GM12878 (cell line): ENCODE data around the gene GPC2. TPM values are rescaled to one million over a fixed set of nuclear protein-coding genes. Genes with fewer than 3 reads are reported as not detected.
A peak's percentile ranks its signal among the peaks of the same experiment; 100 is the strongest.
"Not testable (repeated sequence)": the region's sequence is repeated elsewhere in the genome, so short reads cannot be mapped to it uniquely, and the experiment has no call there.

Experiments
- ATAC-seq: fragments of 200-7000 bp; cut with Tn5 transposase; 3 replicates; pipeline ENCODE4 v1.9.1; 2020; ENCODE audit warnings: mild to moderate bottlenecking, moderate library complexity
- BruUV-seq: library from RNA; stranded (reverse); fragments of 400-500 nt; replicated peaks from 2 replicates; lab custom pipeline; 2021; lab: Mats Ljungman, UMichigan
- CTCF ChIA-PET: fragments of 300-600 bp; sonication (Branson Sonifier 250); formaldehyde crosslinking; extraction: SDS; loops from one replicate; lab custom pipeline; 2021; ENCODE audit warnings: inconsistent platforms; lab: Yijun Ruan, JAX
- POLR2A ChIA-PET: fragments of 350-600 bp; formaldehyde crosslinking; extraction: SDS; loops from one replicate; lab custom pipeline; 2021; ENCODE audit warnings: inconsistent platforms; lab: Charles Lee
- RAD21 ChIA-PET: fragments of 300-600 bp; sonication (Branson Sonifier 250); formaldehyde crosslinking; loops from one replicate; lab custom pipeline; 2023; ENCODE audit warnings: antibody characterized with exemption; ENCODE audit not compliant: unreplicated experiment; lab: Charles Lee
- SMC1A ChIA-PET: fragments of 300-600 bp; sonication (Branson Sonifier 250); formaldehyde crosslinking; loops from one replicate; lab custom pipeline; 2023; ENCODE audit not compliant: unreplicated experiment, uncharacterized antibody; lab: Charles Lee
- DNase-seq: peaks from one replicate; pipeline ENCODE4 v3.0.0-alpha.2; 2011; ENCODE audit warnings: low read depth, low spot score
- FAIRE-seq: peaks from 3 replicates; lab custom pipeline; 2011; peaks lifted over from hg19 to GRCh38; lab: Jason Lieb, UNC
- H2AFZ ChIP-seq: 2 replicates; pipeline ENCODE4 v1.6.0; 2011; ENCODE audit warnings: low read depth, low read length, control low read depth; ENCODE audit not compliant: control insufficient read depth
- H3K27ac ChIP-seq: 2 replicates; pipeline ENCODE4 v1.5.1; 2011; ENCODE audit warnings: control low read depth; ENCODE audit not compliant: control insufficient read depth, insufficient read depth
- H3K27me3 ChIP-seq, 2 experiments: replicated peaks in 1 of 2; 2 replicates each; pipeline versions ENCODE4 v1.6.0 to v1.6.1; 2011; ENCODE audit warnings: low read length in 1 of 2; ENCODE audit not compliant: control insufficient read depth in 2 of 2, insufficient read depth in 2 of 2
- H3K36me3 ChIP-seq, 2 experiments: 2 replicates each; pipeline ENCODE4 v1.5.1; 2011; ENCODE audit warnings: low read length in 1 of 2; ENCODE audit not compliant: control insufficient read depth in 2 of 2, insufficient read depth in 2 of 2
- H3K4me1 ChIP-seq: 2 replicates; pipeline ENCODE4 v1.6.1; 2011; ENCODE audit warnings: mild to moderate bottlenecking, low read length, moderate library complexity, mixed read lengths; ENCODE audit not compliant: control insufficient read depth, insufficient read depth
- H3K4me2 ChIP-seq: 2 replicates; pipeline ENCODE4 v1.6.0; 2011; ENCODE audit warnings: control low read depth; ENCODE audit not compliant: control insufficient read depth, insufficient read depth
- H3K4me3 ChIP-seq: fragments of 200-600 bp; sonication (generic); 2 replicates; pipeline ENCODE4 v1.5.1; 2016
- H3K79me2 ChIP-seq: 2 replicates; pipeline ENCODE4 v1.6.0; 2011; ENCODE audit warnings: low read length; ENCODE audit not compliant: control insufficient read depth, insufficient read depth
- H3K9ac ChIP-seq: 2 replicates; pipeline ENCODE4 v1.8.0; 2011; ENCODE audit warnings: low read length, control low read depth, mixed read lengths; ENCODE audit not compliant: control insufficient read depth, insufficient read depth
- H3K9me3 ChIP-seq: replicated peaks from 3 replicates; pipeline ENCODE4 v1.5.1; 2011; ENCODE audit warnings: mild to moderate bottlenecking, low read length; ENCODE audit not compliant: control insufficient read depth, insufficient read depth
- H4K20me1 ChIP-seq: 2 replicates; pipeline ENCODE4 v1.6.0; 2011; ENCODE audit not compliant: control insufficient read depth, insufficient read depth
- RAD21 ChIP-seq: IDR thresholded peaks from 2 replicates; pipeline ENCODE4 v1.6.1; 2011; ENCODE audit warnings: mild to moderate bottlenecking, low read depth, low read length, moderate library complexity; ENCODE audit not compliant: insufficient read depth
- WGBS: methylation state at CpG from one replicate; pipeline ENCODE4 v1.1.6; 2016; ENCODE audit warnings: low lambda C conversion rate; ENCODE audit not compliant: insufficient replicate concordance, insufficient coverage; ENCODE audit errors: missing lambda C conversion rate; 5-methylcytosine and 5-hydroxymethylcytosine counted together
- in situ Hi-C: fragments of 300-500 bp; cut with MboI; formaldehyde crosslinking; loops from 9 replicates; pipeline ENCODE4 v1.14.3; 2018; ENCODE audit warnings: mixed read lengths
- intact Hi-C: fragments of 100-400 bp; cut with micrococcal nuclease; formaldehyde crosslinking; loops from one replicate; pipeline ENCODE4 v1.14.2; 2022; ENCODE audit not compliant: unreplicated experiment
- polyA plus RNA-seq, 11 experiments: library from polyadenylated mRNA; depleted of rRNA in 4 of 11; unstranded in 6 of 11; stranded (reverse) in 5 of 11; fragments of >200 nt; fragmentation: Nextera tagmentation in 4 of 11; fragmentation: Illumina TruSeq in 1 of 11; extraction: Ambion mirVana in 4 of 11; extraction: Trizol in 1 of 11; gene quantifications; 1 replicate in 1 of 11; 2 replicates in 10 of 11; pipeline versions ENCODE4 v1.2.1 to v1.2.3, GENCODE V29; 2011 to 2016; ENCODE audit warnings: inconsistent platforms in 2 of 11, missing spikeins in 2 of 11, low read depth in 1 of 11
- total RNA-seq, 4 experiments: library from RNA; depleted of rRNA in 3 of 4; stranded (reverse); fragments of >200 nt in 3 of 4; fragmentation: Illumina TruSeq in 1 of 4; extraction: Trizol in 1 of 4; gene quantifications; 2 replicates each; pipeline versions ENCODE4 v1.2.1 to v1.2.3, GENCODE V29; 2013 to 2021
- TF ChIP-seq, protein P1 (sequence below), 3 experiments: IDR thresholded peaks in 2 of 3; conservative IDR thresholded peaks in 1 of 3; 2 replicates each; pipeline ENCODE4 v1.5.1; 2011; ENCODE audit warnings: low read depth in 3 of 3, low read length in 3 of 3, mild to moderate bottlenecking in 3 of 3, control low read depth in 2 of 3, moderate library complexity in 2 of 3, inconsistent platforms in 1 of 3, mixed read lengths in 1 of 3; ENCODE audit not compliant: control insufficient read depth in 2 of 3, insufficient read depth in 1 of 3; ENCODE audit errors: extremely low read depth in 1 of 3

The GPC2 gene
- total and polyA plus RNA-seq, 10 of the 15 experiments (the other 5 are each of a cell fraction or from before 2014, with no cell fraction given): 0.19 to 6.3 (median 0.77) TPM

DNA sequence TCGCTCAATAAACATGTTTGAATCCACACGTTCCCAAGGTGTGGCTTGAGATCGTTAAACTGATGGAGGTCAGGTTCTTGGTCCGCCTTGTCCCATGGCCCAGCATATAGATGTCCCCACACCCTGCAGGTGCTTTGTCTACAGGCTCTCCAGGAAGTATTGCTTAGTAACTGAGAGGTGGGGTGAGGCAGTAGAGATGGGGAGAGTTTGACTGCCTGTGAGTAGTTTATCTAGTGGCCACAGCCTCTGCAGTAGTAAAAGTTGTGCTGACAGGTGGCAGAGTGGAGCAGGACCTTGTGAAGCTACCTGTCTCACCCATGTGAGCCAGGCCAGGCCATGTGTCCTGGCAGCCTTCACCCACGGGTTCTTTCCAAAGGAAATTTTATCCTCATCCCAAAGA lies 37.2 kb upstream of the GPC2 start:
- ChIA-PET POLR2A (interaction anchor here (1.4 to 8.3 kb wide), 2 partner anchors 14 to 24 kb away, joined by 4 to 86 read pairs; no protein-coding TSS in a partner anchor), SMC1A (interaction anchor here (2.1 to 14.7 kb wide), 2 partner anchors 25 to 82 kb away, joined by 5 to 140 read pairs; no protein-coding TSS in a partner anchor), CTCF (interaction anchor here (1.0 to 8.3 kb wide), 4 partner anchors 12 to 25 kb away, joined by 3 to 113 read pairs (median 32); no protein-coding TSS in a partner anchor), RAD21 (interaction anchor here (1.0 to 5.8 kb wide), 5 partner anchors 14 to 82 kb away, joined by 3 to 49 read pairs (median 5); no protein-coding TSS in a partner anchor)
- H4K20me1 ChIP-seq, FAIRE-seq, H3K4me3 ChIP-seq, DNase-seq, BruUV-seq, in situ Hi-C loops, intact Hi-C loops, H3K9ac ChIP-seq, H3K27me3 ChIP-seq, H2AFZ ChIP-seq, H3K4me2 ChIP-seq, H3K36me3 ChIP-seq, H3K9me3 ChIP-seq: not testable (repeated sequence)
- Histone ChIP-seq H3K27ac (peak overlapping the region; percentile 37; the same call in 1 of the 2 replicates), H3K79me2 (peaks cover 19% of the 10 kb centered on the region), H3K4me1 (peaks cover 75% of the 10 kb centered on the region)
- peak; percentile 14 for ATAC-seq
- WGBS: 61% methylated on average over 5 of the region's 5 CpGs
- TF ChIP-seq RAD21: 0 out of 2 replicates have a peak, but pooled peaks have one; percentile 6
- TF ChIP-seq, protein P1, sequence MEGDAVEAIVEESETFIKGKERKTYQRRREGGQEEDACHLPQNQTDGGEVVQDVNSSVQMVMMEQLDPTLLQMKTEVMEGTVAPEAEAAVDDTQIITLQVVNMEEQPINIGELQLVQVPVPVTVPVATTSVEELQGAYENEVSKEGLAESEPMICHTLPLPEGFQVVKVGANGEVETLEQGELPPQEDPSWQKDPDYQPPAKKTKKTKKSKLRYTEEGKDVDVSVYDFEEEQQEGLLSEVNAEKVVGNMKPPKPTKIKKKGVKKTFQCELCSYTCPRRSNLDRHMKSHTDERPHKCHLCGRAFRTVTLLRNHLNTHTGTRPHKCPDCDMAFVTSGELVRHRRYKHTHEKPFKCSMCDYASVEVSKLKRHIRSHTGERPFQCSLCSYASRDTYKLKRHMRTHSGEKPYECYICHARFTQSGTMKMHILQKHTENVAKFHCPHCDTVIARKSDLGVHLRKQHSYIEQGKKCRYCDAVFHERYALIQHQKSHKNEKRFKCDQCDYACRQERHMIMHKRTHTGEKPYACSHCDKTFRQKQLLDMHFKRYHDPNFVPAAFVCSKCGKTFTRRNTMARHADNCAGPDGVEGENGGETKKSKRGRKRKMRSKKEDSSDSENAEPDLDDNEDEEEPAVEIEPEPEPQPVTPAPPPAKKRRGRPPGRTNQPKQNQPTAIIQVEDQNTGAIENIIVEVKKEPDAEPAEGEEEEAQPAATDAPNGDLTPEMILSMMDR (IDR thresholded peaks at IDR 0.05 in 2 of 3, conservative IDR thresholded peaks at IDR 0.05 in 1 of 3; ENCODE audit: control insufficient read depth in 2 of 3, extremely low read depth in 1 of 3, insufficient read depth in 1 of 3, low read depth in 3 of 3, low read length in 3 of 3): peak in 1 of 3 experiments; percentile 8; a peak in 1 of 6 replicates
